Neuronal stem cell (in vitro differentiated cells): Measurements from ENCODE around the gene HPS5.

Experiments
- DNase-seq: peaks from one replicate; pipeline ENCODE4 v3.0.0-alpha.2; 2013; ENCODE audit warnings: low spot score
- H2AFZ ChIP-seq: one replicate; pipeline ENCODE4 v1.6.1; 2013; ENCODE audit warnings: mild to moderate bottlenecking, low read length, inconsistent platforms
- H2AK5ac ChIP-seq: 2 replicates; pipeline ENCODE4 v1.6.1; 2013; ENCODE audit warnings: low read depth, mild to moderate bottlenecking, inconsistent platforms, low read length, moderate library complexity, mixed read lengths
- H2BK120ac ChIP-seq: 2 replicates; pipeline ENCODE4 v1.6.1; 2013; ENCODE audit warnings: low read depth, mild to moderate bottlenecking, inconsistent platforms, low read length, moderate library complexity, mixed read lengths
- H2BK12ac ChIP-seq: one replicate; pipeline ENCODE4 v1.6.1; 2013; ENCODE audit warnings: low read length, inconsistent platforms
- H2BK15ac ChIP-seq: 2 replicates; pipeline ENCODE4 v1.6.1; 2013; ENCODE audit warnings: mild to moderate bottlenecking, low read length, inconsistent platforms, mixed read lengths
- H2BK5ac ChIP-seq: one replicate; pipeline ENCODE4 v1.6.1; 2013; ENCODE audit warnings: inconsistent platforms, mild to moderate bottlenecking, low read length, moderate library complexity
- H3K14ac ChIP-seq: one replicate; pipeline ENCODE4 v1.6.1; 2013; ENCODE audit warnings: low read length, inconsistent platforms
- H3K18ac ChIP-seq: 2 replicates; pipeline ENCODE4 v1.6.1; 2013; ENCODE audit warnings: low read length, inconsistent platforms
- H3K23ac ChIP-seq: 2 replicates; pipeline ENCODE4 v1.6.1; 2013; ENCODE audit warnings: low read depth, mild to moderate bottlenecking, mixed read lengths, low read length, inconsistent platforms; ENCODE audit not compliant: poor library complexity
- H3K27ac ChIP-seq: replicated peaks from 3 replicates; pipeline ENCODE4 v1.5.1; 2013; ENCODE audit warnings: low read length, inconsistent platforms
- H3K27me3 ChIP-seq, 3 experiments: 2 replicates each; pipeline ENCODE4 v1.6.1; 2013; ENCODE audit warnings: low read length in 3 of 3, mild to moderate bottlenecking in 2 of 3, inconsistent platforms in 1 of 3, low read depth in 1 of 3, mixed read lengths in 1 of 3, moderate library complexity in 1 of 3; ENCODE audit not compliant: control insufficient read depth in 3 of 3, insufficient read depth in 3 of 3
- H3K36me3 ChIP-seq, 2 donors: replicated peaks in 1 of 2; 2 replicates each; pipeline ENCODE4 v1.6.1; 2013; ENCODE audit warnings: low read length in 2 of 2; ENCODE audit not compliant: control insufficient read depth in 2 of 2, insufficient read depth in 2 of 2
- H3K4ac ChIP-seq: 2 replicates; pipeline ENCODE4 v1.6.1; 2013; ENCODE audit warnings: inconsistent platforms, mild to moderate bottlenecking, low read length, moderate library complexity
- H3K4me1 ChIP-seq, 2 donors: 1 replicate in 1 of 2; 2 replicates in 1 of 2; pipeline ENCODE4 v1.6.1; 2013; ENCODE audit warnings: low read length in 2 of 2, low read depth in 1 of 2; ENCODE audit not compliant: control insufficient read depth in 2 of 2, insufficient read depth in 1 of 2
- H3K4me2 ChIP-seq: one replicate; pipeline ENCODE4 v1.6.1; 2013; ENCODE audit warnings: mild to moderate bottlenecking, low read length, inconsistent platforms; ENCODE audit not compliant: insufficient read depth, poor library complexity, severe bottlenecking
- H3K4me3 ChIP-seq, 2 donors: 2 replicates each; pipeline ENCODE4 v1.5.1; 2013; ENCODE audit warnings: low read length in 2 of 2, mild to moderate bottlenecking in 2 of 2, inconsistent platforms in 1 of 2, moderate library complexity in 1 of 2
- H3K79me1 ChIP-seq: one replicate; pipeline ENCODE4 v1.6.1; 2013; ENCODE audit warnings: low read depth, mild to moderate bottlenecking, inconsistent platforms, low read length, moderate library complexity
- H3K9ac ChIP-seq: one replicate; pipeline ENCODE4 v1.6.1; 2013; ENCODE audit warnings: mild to moderate bottlenecking, low read depth, low read length, inconsistent platforms; ENCODE audit not compliant: poor library complexity
- H3K9me3 ChIP-seq, 2 donors: replicated peaks in 1 of 2; 2 replicates each; pipeline versions ENCODE3 to v1.6.1; 2013; ENCODE audit warnings: low read length in 2 of 2, mild to moderate bottlenecking in 2 of 2, inconsistent platforms in 1 of 2, low read depth in 1 of 2, mixed read lengths in 1 of 2, moderate library complexity in 1 of 2; ENCODE audit not compliant: control insufficient read depth in 2 of 2, insufficient read depth in 1 of 2
- H4K8ac ChIP-seq: one replicate; pipeline ENCODE4 v1.6.1; 2013; ENCODE audit warnings: low read depth, mild to moderate bottlenecking, inconsistent platforms, low read length, moderate library complexity
- H4K91ac ChIP-seq: one replicate; pipeline ENCODE4 v1.6.1; 2013; ENCODE audit warnings: low read length, low read depth, mild to moderate bottlenecking, inconsistent platforms; ENCODE audit not compliant: poor library complexity
- WGBS, 2 donors: extraction: QIAGEN DNeasy Blood & Tissue Kit; methylation state at CpG; one replicate each; pipeline ENCODE4 v1.1.7; 2013; ENCODE audit warnings: missing lambda C conversion rate in 2 of 2, mixed read lengths in 1 of 2; ENCODE audit not compliant: insufficient read length in 2 of 2, insufficient replicate concordance in 1 of 2; ENCODE audit errors: extremely low coverage in 2 of 2; 5-methylcytosine and 5-hydroxymethylcytosine counted together

HPS5 gene

DNA sequence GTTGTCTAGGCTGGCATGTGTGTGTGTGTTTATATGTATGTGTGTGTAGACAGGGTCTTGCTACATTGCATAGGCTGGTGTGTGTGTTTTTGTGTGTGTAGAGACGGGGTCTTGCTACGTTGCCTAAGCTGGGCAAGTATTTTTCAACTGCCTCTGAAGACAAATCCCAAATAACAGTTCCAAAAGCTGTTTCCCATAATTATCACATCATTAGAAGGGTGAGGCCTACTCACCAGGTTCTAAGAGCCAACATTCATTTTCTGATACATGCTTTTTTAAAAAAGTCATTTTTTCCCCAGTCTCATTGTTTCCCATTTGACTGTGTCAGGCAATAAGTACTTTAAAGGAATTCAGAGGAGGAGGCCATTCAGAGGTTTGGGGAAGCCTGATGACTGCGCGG, 33.0 kb downstream of the HPS5 start:
- H3K9me3 ChIP-seq, result no peaks in the 10 kb centered on the region
- no peak overlapping the region for H3K4me2 ChIP-seq
- H2BK12ac ChIP-seq, result no peak overlapping the region
- no peak overlapping the region for H3K14ac ChIP-seq
- H3K27me3 ChIP-seq, result no peaks in the 10 kb centered on the region
- no peak overlapping the region for H3K18ac ChIP-seq
- WGBS, 2 donors, result no CpG with 5 or more reads among the region's 4 CpGs
- no peak overlapping the region for H2BK15ac ChIP-seq
- no peak overlapping the region for H2AK5ac ChIP-seq
- H2BK5ac ChIP-seq, result no peak overlapping the region
- no peak overlapping the region for H3K23ac ChIP-seq
- H3K4ac ChIP-seq, result no peak overlapping the region
- H3K4me1 ChIP-seq, result no peaks in the 10 kb centered on the region
- no peak overlapping the region for H2BK120ac ChIP-seq
- H3K4me3 ChIP-seq, result no peak overlapping the region
- DNase-seq, result no peak
- H3K79me1 ChIP-seq, result no peaks in the 10 kb centered on the region
- H2AFZ ChIP-seq, result no peak overlapping the region
- no peak overlapping the region for H4K91ac ChIP-seq
- no peak overlapping the region for H4K8ac ChIP-seq
- peaks cover 20 to 97% of the 10 kb centered on the region in 2 donors for H3K36me3 ChIP-seq
- H3K9ac ChIP-seq, result no peak overlapping the region
- no peak overlapping the region for H3K27ac ChIP-seq

GRCh38 chr11:18285841-18286240, 36.1 kb downstream of the HPS5 start:
- Histone ChIP-seq H2BK5ac (no peak overlapping the region), H3K79me1 (no peaks in the 10 kb centered on the region), H3K14ac (no peak overlapping the region), H3K4me3 (no peak overlapping the region), H2BK12ac (no peak overlapping the region), H2BK15ac (no peak overlapping the region), H4K91ac (no peak overlapping the region), H3K18ac (no peak overlapping the region), H2BK120ac (no peak overlapping the region), H3K9me3 (no peaks in the 10 kb centered on the region), H3K23ac (no peak overlapping the region), H3K27ac (no peak overlapping the region), H3K27me3 (no peaks in the 10 kb centered on the region), H2AK5ac (no peak overlapping the region), H3K4me1 (no peaks in the 10 kb centered on the region), H3K36me3 (peaks cover 22 to 98% of the 10 kb centered on the region in 2 donors), H2AFZ (no peak overlapping the region), H3K9ac (no peak overlapping the region), H4K8ac (no peak overlapping the region), H3K4ac (no peak overlapping the region), H3K4me2 (no peak overlapping the region)
- DNase-seq, result no peak
- WGBS, 2 donors, result no CpG with 5 or more reads among the region's 1 CpG

DNA sequence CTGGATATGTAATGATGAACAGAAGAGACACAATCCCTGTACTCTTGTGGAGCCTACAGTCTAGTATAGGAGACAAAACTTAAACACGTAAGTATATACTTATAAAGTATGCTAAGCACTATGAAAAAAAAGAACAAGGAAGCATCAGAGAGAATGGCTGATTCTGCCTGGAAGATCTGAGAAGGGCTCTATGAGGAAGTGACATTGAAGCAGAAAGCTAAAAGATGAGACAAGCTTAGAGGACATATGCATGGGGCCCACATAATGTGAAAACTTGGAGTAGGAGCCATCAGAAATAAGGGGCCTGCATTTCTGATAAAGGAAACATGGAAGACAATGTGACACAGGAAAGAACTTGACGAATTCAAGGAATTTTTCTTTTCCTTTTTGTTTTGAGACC, 39.3 kb downstream of the HPS5 start:
- Histone ChIP-seq H2AK5ac (no peak overlapping the region), H3K9ac (no peak overlapping the region), H3K27ac (no peak overlapping the region), H2AFZ (no peak overlapping the region), H3K27me3 (no peaks in the 10 kb centered on the region), H3K9me3 (no peaks in the 10 kb centered on the region), H3K14ac (no peak overlapping the region), H3K23ac (no peak overlapping the region), H2BK12ac (no peak overlapping the region), H3K36me3 (peaks cover 16 to 96% of the 10 kb centered on the region in 2 donors), H2BK5ac (no peak overlapping the region), H2BK15ac (no peak overlapping the region), H3K4me3 (no peak overlapping the region), H3K4ac (no peak overlapping the region), H4K8ac (no peak overlapping the region), H3K18ac (no peak overlapping the region), H3K4me1 (no peaks in the 10 kb centered on the region), H3K79me1 (no peaks in the 10 kb centered on the region), H3K4me2 (no peak overlapping the region), H2BK120ac (no peak overlapping the region), H4K91ac (no peak overlapping the region)
- DNase-seq, result no peak
- no CpG with 5 or more reads among the region's 2 CpGs for WGBS, 2 donors

DNA sequence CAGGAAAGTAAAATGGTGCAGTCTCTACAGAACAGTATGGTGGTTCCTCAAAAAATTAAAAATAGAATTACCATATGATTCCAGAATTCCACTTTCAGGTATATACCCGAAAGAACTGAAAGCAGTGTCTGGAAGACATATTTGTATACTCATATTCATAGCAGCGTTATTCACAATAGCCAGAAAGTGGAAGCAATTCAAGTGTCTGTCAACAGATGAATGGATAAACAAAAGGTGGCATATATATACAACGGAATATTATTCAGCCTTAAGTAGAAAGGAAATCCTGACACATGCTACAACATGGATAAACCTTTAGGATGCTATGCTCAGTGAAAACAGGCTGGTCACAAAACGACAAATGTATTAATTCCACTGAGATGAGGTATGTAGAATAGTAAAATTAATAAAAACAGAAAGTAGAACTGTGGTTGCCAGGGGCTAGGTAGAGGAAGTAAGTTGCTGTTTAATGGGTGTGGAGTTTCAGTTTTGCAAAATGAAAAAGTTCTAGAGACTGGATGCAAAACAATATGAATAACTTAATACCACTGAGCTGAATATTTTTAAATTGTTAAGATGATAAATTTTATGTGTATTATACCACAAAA, 41.4 kb downstream of the HPS5 start:
- H2AFZ ChIP-seq, result no peak overlapping the region
- no peaks in the 10 kb centered on the region for H3K4me1 ChIP-seq
- H2BK120ac ChIP-seq, result no peak overlapping the region
- H4K91ac ChIP-seq, result no peak overlapping the region
- no CpG with 5 or more reads among the region's 4 CpGs for WGBS, 2 donors
- no peaks in the 10 kb centered on the region for H3K79me1 ChIP-seq
- H3K27ac ChIP-seq, result no peak overlapping the region
- H3K4me3 ChIP-seq, result no peak overlapping the region
- H3K9ac ChIP-seq, result no peak overlapping the region
- H3K14ac ChIP-seq, result no peak overlapping the region
- H3K4ac ChIP-seq, result no peak overlapping the region
- H2BK12ac ChIP-seq, result no peak overlapping the region
- no peak overlapping the region for H2AK5ac ChIP-seq
- H3K27me3 ChIP-seq, result no peaks in the 10 kb centered on the region
- no peak overlapping the region for H4K8ac ChIP-seq
- H3K23ac ChIP-seq, result no peak overlapping the region
- no peak for DNase-seq
- H3K18ac ChIP-seq, result no peak overlapping the region
- H3K4me2 ChIP-seq, result no peak overlapping the region
- H2BK5ac ChIP-seq, result no peak overlapping the region
- H3K36me3 ChIP-seq, result peaks cover 6 to 85% of the 10 kb centered on the region in 2 donors
- H3K9me3 ChIP-seq, result no peaks in the 10 kb centered on the region
- H2BK15ac ChIP-seq, result no peak overlapping the region
